HEK293 (cell line): Measurements from ENCODE around the gene TRIM34.
A peak's percentile ranks its signal among the peaks of the same experiment; 100 is the strongest.

Experiments
- CTCF ChIA-PET: fragments of 350-600 bp; formaldehyde crosslinking; extraction: SDS; loops from one replicate; lab custom pipeline; 2021; ENCODE audit warnings: antibody characterized with exemption; lab: Yijun Ruan, JAX
- POLR2A ChIA-PET: fragments of 300-600 bp; formaldehyde crosslinking; extraction: SDS; loops from one replicate; lab custom pipeline; 2020; ENCODE audit warnings: antibody characterized with exemption, inconsistent platforms; lab: Yijun Ruan, JAX
- H3K27ac ChIP-seq: fragments of 200-500 bp; sonication (Bioruptor generic); 2 replicates; pipeline ENCODE4 v1.5.1; 2014; ENCODE audit warnings: low read depth, low read length, control low read depth, inconsistent platforms; ENCODE audit errors: extremely low read depth
- H3K36me3 ChIP-seq, 2 experiments: fragments of 200-500 bp in 1 of 2; sonication (Bioruptor generic) in 1 of 2; 1 replicate in 1 of 2; 2 replicates in 1 of 2; pipeline ENCODE4 v1.5.1; 2014 to 2017; ENCODE audit warnings: inconsistent platforms in 2 of 2, low read length in 2 of 2; ENCODE audit not compliant: control insufficient read depth in 2 of 2, insufficient read depth in 1 of 2
- H3K4me1 ChIP-seq: fragments of 200-500 bp; sonication (Bioruptor generic); 2 replicates; pipeline ENCODE4 v1.5.1; 2014; ENCODE audit warnings: mild to moderate bottlenecking, low read length, inconsistent platforms; ENCODE audit not compliant: control insufficient read depth, insufficient read depth
- H3K4me3 ChIP-seq: 2 replicates; pipeline ENCODE4 v1.5.1; 2011; ENCODE audit warnings: low read depth, mild to moderate bottlenecking, control low read depth, low read length, moderate library complexity
- H3K9me3 ChIP-seq: fragments of 200-500 bp; sonication (Bioruptor generic); 2 replicates; pipeline ENCODE4 v1.5.1; 2014; ENCODE audit warnings: low read depth, low read length, inconsistent platforms; ENCODE audit not compliant: control insufficient read depth, insufficient read depth
- FEZF1 ChIP-seq: fragments of 450-650 bp; formaldehyde crosslinking; IDR thresholded peaks from 2 replicates; pipeline ENCODE4 v1.5.1; 2016; ENCODE audit warnings: missing biosample characterization, missing genetic modification characterization
- GLI4 ChIP-seq: fragments of 450-650 bp; formaldehyde crosslinking; IDR thresholded peaks from 2 replicates; pipeline ENCODE4 v1.5.1; 2016; ENCODE audit warnings: missing biosample characterization, missing genetic modification characterization
- KLF9 ChIP-seq: fragments of 450-650 bp; formaldehyde crosslinking; IDR thresholded peaks from 2 replicates; pipeline ENCODE4 v1.5.1; 2016; ENCODE audit warnings: missing biosample characterization, missing genetic modification characterization, low read depth
- MEIS1 ChIP-seq: sonication (generic); formaldehyde crosslinking; IDR thresholded peaks from 2 replicates; pipeline ENCODE4 v1.8.1; 2022; ENCODE audit warnings: missing genetic modification reagents, mild to moderate bottlenecking, borderline replicate concordance
- SP3 ChIP-seq: fragments of 450-650 bp; formaldehyde crosslinking; IDR thresholded peaks from 2 replicates; pipeline ENCODE4 v1.5.1; 2016; ENCODE audit warnings: missing biosample characterization, missing genetic modification characterization
- TCF7L2 ChIP-seq: IDR thresholded peaks from 2 replicates; pipeline ENCODE4 v1.6.1; 2011; ENCODE audit warnings: low read depth, mild to moderate bottlenecking, inconsistent platforms, low read length, moderate library complexity, borderline replicate concordance
- TRIM28 ChIP-seq: IDR thresholded peaks from 2 replicates; pipeline ENCODE4 v1.6.1; 2011; ENCODE audit warnings: low read length, control low read depth, borderline replicate concordance
- ZBTB1 ChIP-seq: fragments of 450-650 bp; formaldehyde crosslinking; IDR thresholded peaks from 2 replicates; pipeline ENCODE4 v1.5.1; 2016; ENCODE audit warnings: missing biosample characterization, missing genetic modification characterization
- ZNF10 ChIP-seq: fragments of 450-650 bp; formaldehyde crosslinking; IDR thresholded peaks from 2 replicates; pipeline ENCODE4 v1.5.1; 2017; ENCODE audit warnings: missing biosample characterization, missing genetic modification characterization
- ZNF239 ChIP-seq: fragments of 450-650 bp; formaldehyde crosslinking; IDR thresholded peaks from 2 replicates; pipeline ENCODE4 v1.5.1; 2016; ENCODE audit warnings: missing biosample characterization, missing genetic modification characterization
- ZNF324 ChIP-seq: fragments of 450-650 bp; formaldehyde crosslinking; IDR thresholded peaks from 2 replicates; pipeline ENCODE4 v1.5.1; 2016; ENCODE audit warnings: missing biosample characterization, missing genetic modification characterization
- ZNF341 ChIP-seq: fragments of 450-650 bp; formaldehyde crosslinking; IDR thresholded peaks from 2 replicates; pipeline ENCODE4; 2016; ENCODE audit warnings: low read depth, missing biosample characterization, missing genetic modification characterization
- ZNF521 ChIP-seq: fragments of 450-650 bp; formaldehyde crosslinking; IDR thresholded peaks from 2 replicates; pipeline ENCODE4 v1.5.1; 2017; ENCODE audit warnings: missing biosample characterization, mild to moderate bottlenecking, missing genetic modification characterization
- ZNF558 ChIP-seq: fragments of 450-650 bp; formaldehyde crosslinking; IDR thresholded peaks from 2 replicates; pipeline ENCODE4 v1.5.1; 2016; ENCODE audit warnings: missing biosample characterization, missing genetic modification characterization
- ZNF624 ChIP-seq: fragments of 450-650 bp; formaldehyde crosslinking; IDR thresholded peaks from 2 replicates; pipeline ENCODE4 v1.5.1; 2017; ENCODE audit warnings: missing biosample characterization, missing genetic modification characterization
- ZNF670 ChIP-seq: fragments of 450-650 bp; formaldehyde crosslinking; IDR thresholded peaks from 2 replicates; pipeline ENCODE4 v1.5.1; 2016; ENCODE audit warnings: missing biosample characterization, missing genetic modification characterization, low read depth
- ZNF677 ChIP-seq: fragments of 450-650 bp; IDR thresholded peaks from 2 replicates; pipeline ENCODE4 v1.5.0; 2018; ENCODE audit warnings: missing biosample characterization, mild to moderate bottlenecking, missing genetic modification characterization, moderate library complexity
- ZNF830 ChIP-seq: fragments of 450-650 bp; IDR thresholded peaks from 2 replicates; pipeline ENCODE4 v1.5.0; 2018; ENCODE audit warnings: missing biosample characterization, missing genetic modification characterization, low read depth, mild to moderate bottlenecking, moderate library complexity
- TF ChIP-seq, protein P1 (sequence below): fragments of 450-650 bp; formaldehyde crosslinking; IDR thresholded peaks from 2 replicates; pipeline ENCODE4 v1.5.1; 2017; ENCODE audit warnings: missing biosample characterization, missing genetic modification characterization
- TF ChIP-seq, protein P2 (sequence below): fragments of 450-650 bp; IDR thresholded peaks from 2 replicates; pipeline ENCODE4 v1.5.1; 2018; ENCODE audit warnings: missing biosample characterization, mild to moderate bottlenecking, missing genetic modification characterization

Gene TRIM34

GRCh38 chr11:5666402-5666793 is 41.6 kb downstream of the TRIM34 start:
- no peaks in the 10 kb centered on the region for H3K4me1 ChIP-seq
- no peak overlapping the region for H3K27ac ChIP-seq
- no peak overlapping the region for H3K4me3 ChIP-seq
- no peaks in the 10 kb centered on the region for H3K9me3 ChIP-seq
- TF ChIP-seq TRIM28 (0 out of 2 replicates have a peak, but pooled peaks have one; percentile 37), KLF9 (tag by site-specific recombination) (no peak), TCF7L2 (peak; percentile 88), ZNF677 (no peak)
- TF ChIP-seq, protein P1, sequence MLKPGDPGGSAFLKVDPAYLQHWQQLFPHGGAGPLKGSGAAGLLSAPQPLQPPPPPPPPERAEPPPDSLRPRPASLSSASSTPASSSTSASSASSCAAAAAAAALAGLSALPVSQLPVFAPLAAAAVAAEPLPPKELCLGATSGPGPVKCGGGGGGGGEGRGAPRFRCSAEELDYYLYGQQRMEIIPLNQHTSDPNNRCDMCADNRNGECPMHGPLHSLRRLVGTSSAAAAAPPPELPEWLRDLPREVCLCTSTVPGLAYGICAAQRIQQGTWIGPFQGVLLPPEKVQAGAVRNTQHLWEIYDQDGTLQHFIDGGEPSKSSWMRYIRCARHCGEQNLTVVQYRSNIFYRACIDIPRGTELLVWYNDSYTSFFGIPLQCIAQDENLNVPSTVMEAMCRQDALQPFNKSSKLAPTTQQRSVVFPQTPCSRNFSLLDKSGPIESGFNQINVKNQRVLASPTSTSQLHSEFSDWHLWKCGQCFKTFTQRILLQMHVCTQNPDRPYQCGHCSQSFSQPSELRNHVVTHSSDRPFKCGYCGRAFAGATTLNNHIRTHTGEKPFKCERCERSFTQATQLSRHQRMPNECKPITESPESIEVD (tag by site-specific recombination) = 0 out of 2 replicates have a peak, but pooled peaks have one; percentile 25
- TF ChIP-seq, all 188 proteins: peak for 3
- POLR2A ChIA-PET = no interaction called here
- peaks cover 0 to 35% of the 10 kb centered on the region in 2 experiments; a peak in 1 of 3 replicates for H3K36me3 ChIP-seq
- CTCF ChIA-PET = no interaction called here

DNA sequence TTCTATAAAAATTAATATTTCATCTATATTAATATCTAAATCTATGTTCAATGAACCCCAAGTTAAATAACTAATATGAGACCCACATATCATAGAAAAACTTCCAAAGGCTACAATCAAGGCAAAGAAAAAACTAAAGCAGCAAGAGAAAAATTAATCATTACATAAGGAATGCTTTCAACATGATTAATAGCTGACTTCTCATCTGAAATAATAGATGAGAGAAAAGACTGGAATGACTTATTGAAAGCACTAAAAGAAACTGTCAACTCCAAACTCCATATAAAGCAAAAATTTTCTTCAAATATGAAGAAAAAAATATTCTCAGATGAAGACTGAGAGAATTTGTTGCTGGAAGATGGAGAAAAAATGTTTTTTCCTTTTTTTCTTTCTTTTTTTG is 47.0 kb downstream of the TRIM34 start:
- Histone ChIP-seq H3K9me3 (no peaks in the 10 kb centered on the region), H3K4me3 (no peak overlapping the region), H3K4me1 (no peaks in the 10 kb centered on the region), H3K27ac (no peak overlapping the region), H3K36me3 (peaks cover 0 to 20% of the 10 kb centered on the region in 2 experiments; a peak in 1 of 3 replicates)
- TF ChIP-seq ZBTB1 (tag by site-specific recombination) (no peak), ZNF341 (no peak), ZNF624 (tag by site-specific recombination) (no peak), ZNF10 (tag by site-specific recombination) (no peak), SP3 (no peak), ZNF558 (tag by site-specific recombination) (no peak), ZNF324 (tag by site-specific recombination) (no peak), FEZF1 (tag by site-specific recombination) (no peak), ZNF239 (no peak), MEIS1 (CRISPR knock-in tag) (no peak), ZNF521 (tag by site-specific recombination) (no peak), ZNF830 (tag by site-specific recombination) (no peak)
- TF ChIP-seq, protein P2, sequence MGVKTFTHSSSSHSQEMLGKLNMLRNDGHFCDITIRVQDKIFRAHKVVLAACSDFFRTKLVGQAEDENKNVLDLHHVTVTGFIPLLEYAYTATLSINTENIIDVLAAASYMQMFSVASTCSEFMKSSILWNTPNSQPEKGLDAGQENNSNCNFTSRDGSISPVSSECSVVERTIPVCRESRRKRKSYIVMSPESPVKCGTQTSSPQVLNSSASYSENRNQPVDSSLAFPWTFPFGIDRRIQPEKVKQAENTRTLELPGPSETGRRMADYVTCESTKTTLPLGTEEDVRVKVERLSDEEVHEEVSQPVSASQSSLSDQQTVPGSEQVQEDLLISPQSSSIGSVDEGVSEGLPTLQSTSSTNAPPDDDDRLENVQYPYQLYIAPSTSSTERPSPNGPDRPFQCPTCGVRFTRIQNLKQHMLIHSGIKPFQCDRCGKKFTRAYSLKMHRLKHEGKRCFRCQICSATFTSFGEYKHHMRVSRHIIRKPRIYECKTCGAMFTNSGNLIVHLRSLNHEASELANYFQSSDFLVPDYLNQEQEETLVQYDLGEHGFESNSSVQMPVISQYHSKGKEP (tag by site-specific recombination) = no peak
- CTCF ChIA-PET = interaction anchor here (0.5 to 0.7 kb wide), 3 partner anchors 13 to 746 kb away, joined by 3 to 7 read pairs (median 3); partner anchors contain the start of genes TRIM22 and TRIM5
- POLR2A ChIA-PET = no interaction called here

- POLR2A ChIA-PET = no interaction called here
Measured at GRCh38 chr11:5674391-5674790, 49.6 kb downstream of the TRIM34 start.

More at GRCh38 chr11:5674391-5674790, 49.6 kb downstream of the TRIM34 start:
- H3K9me3 ChIP-seq = no peaks in the 10 kb centered on the region
- H3K4me1 ChIP-seq = no peaks in the 10 kb centered on the region
- H3K27ac ChIP-seq = no peak overlapping the region
- TF ChIP-seq ZNF670 (tag by site-specific recombination) (no peak), GLI4 (tag by site-specific recombination) (no peak)
- CTCF ChIA-PET = no interaction called here
- H3K36me3 ChIP-seq = peaks cover 0 to 35% of the 10 kb centered on the region in 2 experiments; a peak in 1 of 3 replicates
- no peak overlapping the region for H3K4me3 ChIP-seq
